ENCODE measurements around the gene MIOS.

The MIOS gene

GRCh38 chr7:7577888-7578287 is 11.2 kb downstream of the MIOS start:
- H3K27me3 ChIP-seq (replicated peaks; ENCODE audit: control insufficient read depth, insufficient read depth, low read length), result no peaks in the 10 kb centered on the region
- H3K36me3 ChIP-seq (ENCODE audit: control insufficient read depth, insufficient read depth, low read length), result peaks cover 6% of the 10 kb centered on the region
- no peak for DNase-seq (ENCODE audit: extremely low read depth, insufficient read length)
- H3K4me3 ChIP-seq (replicated peaks; ENCODE audit: low read depth, low read length), result no peak overlapping the region
- no peak for TF ChIP-seq CTCF (IDR thresholded peaks at IDR 0.05; ENCODE audit: insufficient read depth, low read length, poor library complexity, severe bottlenecking)

- H3K27me3 ChIP-seq (replicated peaks; ENCODE audit: control insufficient read depth, insufficient read depth, low read length), result no peaks in the 10 kb centered on the region
- H3K4me3 ChIP-seq (replicated peaks; ENCODE audit: low read depth, low read length), result no peak overlapping the region
- H3K36me3 ChIP-seq (ENCODE audit: control insufficient read depth, insufficient read depth, low read length), result peaks cover 3% of the 10 kb centered on the region
- no peak for DNase-seq (ENCODE audit: extremely low read depth, insufficient read length)
- TF ChIP-seq CTCF (IDR thresholded peaks at IDR 0.05; ENCODE audit: insufficient read depth, low read length, poor library complexity, severe bottlenecking), result no peak
Observed at GRCh38 chr7:7579638-7580037, 13.0 kb downstream of the MIOS start.

GRCh38 chr7:7581531-7582179 is 15.0 kb downstream of the MIOS start:
- peaks cover 3% of the 10 kb centered on the region for H3K36me3 ChIP-seq (ENCODE audit: control insufficient read depth, insufficient read depth, low read length)
- TF ChIP-seq CTCF (IDR thresholded peaks at IDR 0.05; ENCODE audit: insufficient read depth, low read length, poor library complexity, severe bottlenecking), result no peak
- no peak overlapping the region for H3K4me3 ChIP-seq (replicated peaks; ENCODE audit: low read depth, low read length)
- H3K27me3 ChIP-seq (replicated peaks; ENCODE audit: control insufficient read depth, insufficient read depth, low read length), result no peaks in the 10 kb centered on the region
- DNase-seq (ENCODE audit: extremely low read depth, insufficient read length), result no peak

GRCh38 chr7:7582596-7582995 is 15.9 kb downstream of the MIOS start:
- H3K36me3 ChIP-seq (ENCODE audit: control insufficient read depth, insufficient read depth, low read length), result peaks cover 3% of the 10 kb centered on the region
- TF ChIP-seq CTCF (IDR thresholded peaks at IDR 0.05; ENCODE audit: insufficient read depth, low read length, poor library complexity, severe bottlenecking), result no peak
- DNase-seq (ENCODE audit: extremely low read depth, insufficient read length), result no peak
- H3K27me3 ChIP-seq (replicated peaks; ENCODE audit: control insufficient read depth, insufficient read depth, low read length), result no peaks in the 10 kb centered on the region
- H3K4me3 ChIP-seq (replicated peaks; ENCODE audit: low read depth, low read length), result no peak overlapping the region

GRCh38 chr7:7583731-7584130 is 17.0 kb downstream of the MIOS start:
- Histone ChIP-seq H3K4me3 (replicated peaks; ENCODE audit: low read depth, low read length) (no peak overlapping the region), H3K27me3 (replicated peaks; ENCODE audit: control insufficient read depth, insufficient read depth, low read length) (no peaks in the 10 kb centered on the region), H3K36me3 (ENCODE audit: control insufficient read depth, insufficient read depth, low read length) (peaks cover 3% of the 10 kb centered on the region)
- DNase-seq (ENCODE audit: extremely low read depth, insufficient read length), result no peak
- no peak for TF ChIP-seq CTCF (IDR thresholded peaks at IDR 0.05; ENCODE audit: insufficient read depth, low read length, poor library complexity, severe bottlenecking)

GRCh38 chr7:7584653-7585052 is 18.0 kb downstream of the MIOS start:
- Histone ChIP-seq H3K36me3 (ENCODE audit: control insufficient read depth, insufficient read depth, low read length) (peaks cover 3% of the 10 kb centered on the region), H3K4me3 (replicated peaks; ENCODE audit: low read depth, low read length) (no peak overlapping the region), H3K27me3 (replicated peaks; ENCODE audit: control insufficient read depth, insufficient read depth, low read length) (no peaks in the 10 kb centered on the region)
- no peak for TF ChIP-seq CTCF (IDR thresholded peaks at IDR 0.05; ENCODE audit: insufficient read depth, low read length, poor library complexity, severe bottlenecking)
- no peak for DNase-seq (ENCODE audit: extremely low read depth, insufficient read length)

All from GM06990 (cell line).